GM18873 (cell line): ENCODE data around the gene BTBD16.

ENCODE experiments used
- ATAC-seq: cut with Tn5 transposase; IDR thresholded peaks from one replicate; pipeline ENCODE4 v1.9.1; 2021; ENCODE audit warnings: mild to moderate bottlenecking, moderate library complexity, moderate number of reproducible peaks; ENCODE audit not compliant: unreplicated experiment, low FRiP score

BTBD16 gene

GRCh38 chr10:122246830-122247520 is 24.1 kb upstream of the BTBD16 start:
- ATAC-seq: no peak

GRCh38 chr10:122248356-122249302 is 22.5 kb upstream of the BTBD16 start:
- no peak for ATAC-seq

GRCh38 chr10:122249303-122249850 is 21.7 kb upstream of the BTBD16 start:
- no peak for ATAC-seq

GRCh38 chr10:122249991-122250750 is 20.9 kb upstream of the BTBD16 start:
- no peak for ATAC-seq

- ATAC-seq: no peak
Measured at GRCh38 chr10:122251459-122252255, 19.4 kb upstream of the BTBD16 start.

GRCh38 chr10:122252805-122253204 is 18.3 kb upstream of the BTBD16 start:
- no peak for ATAC-seq

GRCh38 chr10:122253605-122254004 is 17.5 kb upstream of the BTBD16 start:
- ATAC-seq: no peak

- no peak for ATAC-seq
Measured at GRCh38 chr10:122254831-122255230, 16.3 kb upstream of the BTBD16 start.

- no peak for ATAC-seq
Measured at GRCh38 chr10:122255509-122256301, 15.4 kb upstream of the BTBD16 start.

GRCh38 chr10:122257041-122257440 is 14.1 kb upstream of the BTBD16 start:
- ATAC-seq: no peak

GRCh38 chr10:122258136-122259074 is 12.7 kb upstream of the BTBD16 start:
- no peak for ATAC-seq

GRCh38 chr10:122259075-122259466 is 12.0 kb upstream of the BTBD16 start:
- ATAC-seq: no peak

- no peak for ATAC-seq
Measured at GRCh38 chr10:122261584-122261983, 9.5 kb upstream of the BTBD16 start.

GRCh38 chr10:122263971-122264370 is 7.1 kb upstream of the BTBD16 start:
- no peak for ATAC-seq

GRCh38 chr10:122264436-122264835 is 6.7 kb upstream of the BTBD16 start:
- no peak for ATAC-seq

- ATAC-seq: no peak
Measured at GRCh38 chr10:122264931-122265330, 6.2 kb upstream of the BTBD16 start.

GRCh38 chr10:122265896-122266295 is 5.2 kb upstream of the BTBD16 start:
- no peak for ATAC-seq
